GM23338 (cell line): Measurements from ENCODE around the gene MYMX. TPM values are rescaled to one million over a fixed set of nuclear protein-coding genes. Genes with fewer than 3 reads are reported as not detected.

Experiments
- ATAC-seq: fragments of 200-7000 bp; cut with Tn5 transposase; 3 replicates; pipeline ENCODE4 v1.9.1; 2020
- DNase-seq: peaks from one replicate; pipeline ENCODE4 v3.0.0-alpha.2; 2015; ENCODE audit warnings: low spot score
- H2AFZ ChIP-seq: fragments of 200-600 bp; sonication (generic); 2 replicates; pipeline ENCODE4 v1.8.0; 2016; ENCODE audit warnings: antibody characterized with exemption, mild to moderate bottlenecking, moderate library complexity
- H3F3A ChIP-seq: fragments of 200-600 bp; sonication (generic); replicated peaks from 2 replicates; pipeline ENCODE4 v1.8.0; 2017; ENCODE audit warnings: antibody characterized with exemption, mixed run types, low read depth
- H3K27ac ChIP-seq: fragments of 200-600 bp; sonication (generic); 2 replicates; pipeline ENCODE4 v1.6.1; 2016; ENCODE audit warnings: low read depth
- H3K27me3 ChIP-seq: fragments of 200-600 bp; sonication (generic); 2 replicates; pipeline ENCODE4 v1.8.0; 2016; ENCODE audit warnings: mild to moderate bottlenecking, mixed run types, moderate library complexity; ENCODE audit not compliant: insufficient read depth
- H3K36me3 ChIP-seq: fragments of 200-600 bp; sonication (generic); 2 replicates; pipeline ENCODE4 v1.8.0; 2016; ENCODE audit warnings: mild to moderate bottlenecking; ENCODE audit not compliant: insufficient read depth
- H3K4me1 ChIP-seq: fragments of 200-600 bp; sonication (generic); 2 replicates; pipeline ENCODE4 v1.8.0; 2016; ENCODE audit warnings: mild to moderate bottlenecking, moderate library complexity; ENCODE audit not compliant: insufficient read depth
- H3K4me2 ChIP-seq: fragments of 200-600 bp; sonication (generic); 2 replicates; pipeline ENCODE4 v1.7.1; 2017; ENCODE audit warnings: mixed run types
- H3K4me3 ChIP-seq: fragments of 200-600 bp; sonication (generic); 2 replicates; pipeline ENCODE4 v1.6.1; 2016; ENCODE audit warnings: mixed run types
- H3K79me2 ChIP-seq: fragments of 200-600 bp; sonication (generic); replicated peaks from 2 replicates; pipeline ENCODE4 v1.8.0; 2017; ENCODE audit warnings: mild to moderate bottlenecking; ENCODE audit not compliant: insufficient read depth
- H3K9me2 ChIP-seq: fragments of 200-600 bp; sonication (generic); 2 replicates; pipeline ENCODE4 v1.8.0; 2017; ENCODE audit not compliant: insufficient read depth
- H4K20me1 ChIP-seq: fragments of 200-600 bp; sonication (generic); replicated peaks from 2 replicates; pipeline ENCODE4 v1.8.0; 2017; ENCODE audit warnings: mild to moderate bottlenecking; ENCODE audit not compliant: insufficient read depth
- H3K27ac Mint-ChIP-seq: 2 replicates; pipeline ENCODE4 v1.8.0; 2020; ENCODE audit warnings: inconsistent platforms, mild to moderate bottlenecking, moderate library complexity, mixed read lengths
- H3K27me3 Mint-ChIP-seq: 3 replicates; pipeline ENCODE4 v1.8.0; 2022; ENCODE audit warnings: low read depth, mild to moderate bottlenecking, moderate library complexity, mixed read lengths, inconsistent platforms; ENCODE audit not compliant: insufficient read depth, poor library complexity
- H3K36me3 Mint-ChIP-seq: 3 replicates; pipeline ENCODE4 v1.8.0; 2021; ENCODE audit warnings: low read depth, mild to moderate bottlenecking, inconsistent platforms, moderate library complexity, mixed read lengths
- H3K4me1 Mint-ChIP-seq: 3 replicates; pipeline ENCODE4 v1.8.0; 2020; ENCODE audit warnings: mild to moderate bottlenecking, inconsistent platforms, mixed read lengths
- H3K4me3 Mint-ChIP-seq: 3 replicates; pipeline ENCODE4 v1.8.0; 2021; ENCODE audit warnings: moderate library complexity, mild to moderate bottlenecking, inconsistent platforms, mixed read lengths
- H3K9me3 Mint-ChIP-seq: 3 replicates; pipeline ENCODE4 v1.8.0; 2020; ENCODE audit warnings: moderate library complexity, mild to moderate bottlenecking, inconsistent platforms, mixed read lengths
- CREB1 ChIP-seq: fragments of 250-450 bp; sonication (Bioruptor Pico); IDR thresholded peaks from 2 replicates; pipeline ENCODE4 v1.5.0; 2020; ENCODE audit warnings: low read depth, mild to moderate bottlenecking, moderate library complexity
- EZH2 ChIP-seq: fragments of 200-600 bp; sonication (generic); IDR thresholded peaks from one replicate; pipeline ENCODE4 v1.8.0; 2017; ENCODE audit warnings: antibody characterized with exemption, mild to moderate bottlenecking, low read depth; ENCODE audit not compliant: unreplicated experiment
- JUNB ChIP-seq: IDR thresholded peaks from one replicate; pipeline ENCODE4 v1.6.1; 2016; ENCODE audit warnings: antibody characterized with exemption; ENCODE audit not compliant: unreplicated experiment
- NANOG ChIP-seq: IDR thresholded peaks from 2 replicates; pipeline ENCODE4 v1.6.1; 2016; ENCODE audit warnings: antibody characterized with exemption, borderline replicate concordance
- POLR2AphosphoS5 ChIP-seq: IDR thresholded peaks from 2 replicates; pipeline ENCODE4 v1.6.1; 2016; ENCODE audit warnings: antibody characterized with exemption, low read depth
- STAT1 ChIP-seq: IDR thresholded peaks from one replicate; pipeline ENCODE4 v1.6.1; 2016; ENCODE audit warnings: antibody characterized with exemption; ENCODE audit not compliant: unreplicated experiment
- ZNF114 ChIP-seq: fragments of 250-450 bp; sonication (Bioruptor Pico); IDR thresholded peaks from 2 replicates; pipeline ENCODE4 v1.5.0; 2020; ENCODE audit warnings: mild to moderate bottlenecking, moderate library complexity
- ZNF331 ChIP-seq: fragments of 250-450 bp; sonication (Bioruptor Pico); IDR thresholded peaks from 2 replicates; pipeline ENCODE4 v1.5.0; 2020; ENCODE audit warnings: low read depth, mild to moderate bottlenecking, moderate library complexity
- polyA plus RNA-seq: library from polyadenylated mRNA; unstranded; fragments of >200 nt; fragmentation: Nextera tagmentation; extraction: Ambion mirVana; gene quantifications from 2 replicates; pipeline ENCODE4 v1.2.1, GENCODE V29; 2016
- total RNA-seq: library from RNA; depleted of rRNA; stranded (reverse); fragments of >200 nt; shearing (Covaris generic); gene quantifications from 2 replicates; pipeline ENCODE4 v1.2.3, GENCODE V29; 2014
- TF ChIP-seq, protein P1 (sequence below): IDR thresholded peaks from 2 replicates; pipeline ENCODE4 v1.6.1; 2016; ENCODE audit warnings: antibody characterized with exemption
- TF ChIP-seq, protein P2 (sequence below): fragments of 250-450 bp; sonication (Bioruptor Pico); IDR thresholded peaks from 2 replicates; pipeline ENCODE4 v1.5.0; 2020; ENCODE audit warnings: mild to moderate bottlenecking, moderate library complexity
- TF ChIP-seq, protein P3 (sequence below): IDR thresholded peaks from one replicate; pipeline ENCODE4 v1.6.1; 2018; ENCODE audit warnings: antibody characterized with exemption; ENCODE audit not compliant: unreplicated experiment

Gene MYMX
- total and polyA plus RNA-seq, 2 experiments from 2014 or later: 2.8 to 7.1 TPM

- no peak for DNase-seq
- Histone ChIP-seq H3K27me3 (peaks cover 5% of the 10 kb centered on the region; the same call in 1 of the 2 replicates), H3K79me2 (peaks cover 9% of the 10 kb centered on the region; the same call in 1 of the 2 replicates), H3K4me1 (peaks cover 17% of the 10 kb centered on the region), H3K9me2 (no peaks in the 10 kb centered on the region), H4K20me1 (peaks cover 6% of the 10 kb centered on the region; the same call in 1 of the 2 replicates), H2AFZ (no peak overlapping the region), H3K4me2 (no peak overlapping the region), H3K27ac (no peak overlapping the region), H3K36me3 (no peaks in the 10 kb centered on the region), H3F3A (peaks cover 9% of the 10 kb centered on the region; the same call in 1 of the 2 replicates), H3K4me3 (no peak overlapping the region)
- no peak for ATAC-seq
- Mint-ChIP-seq H3K36me3 (peaks cover 20% of the 10 kb centered on the region), H3K27me3 (peaks cover 33% of the 10 kb centered on the region), H3K9me3 (peaks cover 3% of the 10 kb centered on the region; the same call in 1 of the 3 replicates), H3K27ac (no peak overlapping the region), H3K4me1 (peaks cover 41% of the 10 kb centered on the region), H3K4me3 (no peak overlapping the region)
- TF ChIP-seq, protein P1, sequence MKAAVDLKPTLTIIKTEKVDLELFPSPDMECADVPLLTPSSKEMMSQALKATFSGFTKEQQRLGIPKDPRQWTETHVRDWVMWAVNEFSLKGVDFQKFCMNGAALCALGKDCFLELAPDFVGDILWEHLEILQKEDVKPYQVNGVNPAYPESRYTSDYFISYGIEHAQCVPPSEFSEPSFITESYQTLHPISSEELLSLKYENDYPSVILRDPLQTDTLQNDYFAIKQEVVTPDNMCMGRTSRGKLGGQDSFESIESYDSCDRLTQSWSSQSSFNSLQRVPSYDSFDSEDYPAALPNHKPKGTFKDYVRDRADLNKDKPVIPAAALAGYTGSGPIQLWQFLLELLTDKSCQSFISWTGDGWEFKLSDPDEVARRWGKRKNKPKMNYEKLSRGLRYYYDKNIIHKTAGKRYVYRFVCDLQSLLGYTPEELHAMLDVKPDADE: no peak
- TF ChIP-seq, protein P2, sequence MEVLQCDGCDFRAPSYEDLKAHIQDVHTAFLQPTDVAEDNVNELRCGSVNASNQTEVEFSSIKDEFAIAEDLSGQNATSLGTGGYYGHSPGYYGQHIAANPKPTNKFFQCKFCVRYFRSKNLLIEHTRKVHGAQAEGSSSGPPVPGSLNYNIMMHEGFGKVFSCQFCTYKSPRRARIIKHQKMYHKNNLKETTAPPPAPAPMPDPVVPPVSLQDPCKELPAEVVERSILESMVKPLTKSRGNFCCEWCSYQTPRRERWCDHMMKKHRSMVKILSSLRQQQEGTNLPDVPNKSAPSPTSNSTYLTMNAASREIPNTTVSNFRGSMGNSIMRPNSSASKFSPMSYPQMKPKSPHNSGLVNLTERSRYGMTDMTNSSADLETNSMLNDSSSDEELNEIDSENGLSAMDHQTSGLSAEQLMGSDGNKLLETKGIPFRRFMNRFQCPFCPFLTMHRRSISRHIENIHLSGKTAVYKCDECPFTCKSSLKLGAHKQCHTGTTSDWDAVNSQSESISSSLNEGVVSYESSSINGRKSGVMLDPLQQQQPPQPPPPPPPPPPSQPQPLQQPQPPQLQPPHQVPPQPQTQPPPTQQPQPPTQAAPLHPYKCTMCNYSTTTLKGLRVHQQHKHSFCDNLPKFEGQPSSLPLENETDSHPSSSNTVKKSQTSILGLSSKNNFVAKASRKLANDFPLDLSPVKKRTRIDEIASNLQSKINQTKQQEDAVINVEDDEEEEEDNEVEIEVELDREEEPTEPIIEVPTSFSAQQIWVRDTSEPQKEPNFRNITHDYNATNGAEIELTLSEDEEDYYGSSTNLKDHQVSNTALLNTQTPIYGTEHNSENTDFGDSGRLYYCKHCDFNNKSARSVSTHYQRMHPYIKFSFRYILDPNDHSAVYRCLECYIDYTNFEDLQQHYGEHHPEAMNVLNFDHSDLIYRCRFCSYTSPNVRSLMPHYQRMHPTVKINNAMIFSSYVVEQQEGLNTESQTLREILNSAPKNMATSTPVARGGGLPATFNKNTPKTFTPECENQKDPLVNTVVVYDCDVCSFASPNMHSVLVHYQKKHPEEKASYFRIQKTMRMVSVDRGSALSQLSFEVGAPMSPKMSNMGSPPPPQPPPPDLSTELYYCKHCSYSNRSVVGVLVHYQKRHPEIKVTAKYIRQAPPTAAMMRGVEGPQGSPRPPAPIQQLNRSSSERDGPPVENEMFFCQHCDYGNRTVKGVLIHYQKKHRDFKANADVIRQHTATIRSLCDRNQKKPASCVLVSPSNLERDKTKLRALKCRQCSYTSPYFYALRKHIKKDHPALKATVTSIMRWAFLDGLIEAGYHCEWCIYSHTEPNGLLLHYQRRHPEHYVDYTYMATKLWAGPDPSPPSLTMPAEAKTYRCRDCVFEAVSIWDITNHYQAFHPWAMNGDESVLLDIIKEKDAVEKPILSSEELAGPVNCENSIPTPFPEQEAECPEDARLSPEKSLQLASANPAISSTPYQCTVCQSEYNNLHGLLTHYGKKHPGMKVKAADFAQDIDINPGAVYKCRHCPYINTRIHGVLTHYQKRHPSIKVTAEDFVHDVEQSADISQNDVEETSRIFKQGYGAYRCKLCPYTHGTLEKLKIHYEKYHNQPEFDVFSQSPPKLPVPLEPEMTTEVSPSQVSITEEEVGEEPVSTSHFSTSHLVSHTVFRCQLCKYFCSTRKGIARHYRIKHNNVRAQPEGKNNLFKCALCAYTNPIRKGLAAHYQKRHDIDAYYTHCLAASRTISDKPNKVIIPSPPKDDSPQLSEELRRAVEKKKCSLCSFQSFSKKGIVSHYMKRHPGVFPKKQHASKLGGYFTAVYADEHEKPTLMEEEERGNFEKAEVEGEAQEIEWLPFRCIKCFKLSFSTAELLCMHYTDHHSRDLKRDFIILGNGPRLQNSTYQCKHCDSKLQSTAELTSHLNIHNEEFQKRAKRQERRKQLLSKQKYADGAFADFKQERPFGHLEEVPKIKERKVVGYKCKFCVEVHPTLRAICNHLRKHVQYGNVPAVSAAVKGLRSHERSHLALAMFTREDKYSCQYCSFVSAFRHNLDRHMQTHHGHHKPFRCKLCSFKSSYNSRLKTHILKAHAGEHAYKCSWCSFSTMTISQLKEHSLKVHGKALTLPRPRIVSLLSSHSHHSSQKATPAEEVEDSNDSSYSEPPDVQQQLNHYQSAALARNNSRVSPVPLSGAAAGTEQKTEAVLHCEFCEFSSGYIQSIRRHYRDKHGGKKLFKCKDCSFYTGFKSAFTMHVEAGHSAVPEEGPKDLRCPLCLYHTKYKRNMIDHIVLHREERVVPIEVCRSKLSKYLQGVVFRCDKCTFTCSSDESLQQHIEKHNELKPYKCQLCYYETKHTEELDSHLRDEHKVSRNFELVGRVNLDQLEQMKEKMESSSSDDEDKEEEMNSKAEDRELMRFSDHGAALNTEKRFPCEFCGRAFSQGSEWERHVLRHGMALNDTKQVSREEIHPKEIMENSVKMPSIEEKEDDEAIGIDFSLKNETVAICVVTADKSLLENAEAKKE (CRISPR knock-in tag): no peak
- TF ChIP-seq STAT1 (no peak), POLR2AphosphoS5 (no peak), JUNB (no peak), CREB1 (no peak), ZNF114 (CRISPR knock-in tag) (no peak), EZH2 (no peak), NANOG (no peak), ZNF331 (CRISPR knock-in tag) (no peak)
- TF ChIP-seq, protein P3, sequence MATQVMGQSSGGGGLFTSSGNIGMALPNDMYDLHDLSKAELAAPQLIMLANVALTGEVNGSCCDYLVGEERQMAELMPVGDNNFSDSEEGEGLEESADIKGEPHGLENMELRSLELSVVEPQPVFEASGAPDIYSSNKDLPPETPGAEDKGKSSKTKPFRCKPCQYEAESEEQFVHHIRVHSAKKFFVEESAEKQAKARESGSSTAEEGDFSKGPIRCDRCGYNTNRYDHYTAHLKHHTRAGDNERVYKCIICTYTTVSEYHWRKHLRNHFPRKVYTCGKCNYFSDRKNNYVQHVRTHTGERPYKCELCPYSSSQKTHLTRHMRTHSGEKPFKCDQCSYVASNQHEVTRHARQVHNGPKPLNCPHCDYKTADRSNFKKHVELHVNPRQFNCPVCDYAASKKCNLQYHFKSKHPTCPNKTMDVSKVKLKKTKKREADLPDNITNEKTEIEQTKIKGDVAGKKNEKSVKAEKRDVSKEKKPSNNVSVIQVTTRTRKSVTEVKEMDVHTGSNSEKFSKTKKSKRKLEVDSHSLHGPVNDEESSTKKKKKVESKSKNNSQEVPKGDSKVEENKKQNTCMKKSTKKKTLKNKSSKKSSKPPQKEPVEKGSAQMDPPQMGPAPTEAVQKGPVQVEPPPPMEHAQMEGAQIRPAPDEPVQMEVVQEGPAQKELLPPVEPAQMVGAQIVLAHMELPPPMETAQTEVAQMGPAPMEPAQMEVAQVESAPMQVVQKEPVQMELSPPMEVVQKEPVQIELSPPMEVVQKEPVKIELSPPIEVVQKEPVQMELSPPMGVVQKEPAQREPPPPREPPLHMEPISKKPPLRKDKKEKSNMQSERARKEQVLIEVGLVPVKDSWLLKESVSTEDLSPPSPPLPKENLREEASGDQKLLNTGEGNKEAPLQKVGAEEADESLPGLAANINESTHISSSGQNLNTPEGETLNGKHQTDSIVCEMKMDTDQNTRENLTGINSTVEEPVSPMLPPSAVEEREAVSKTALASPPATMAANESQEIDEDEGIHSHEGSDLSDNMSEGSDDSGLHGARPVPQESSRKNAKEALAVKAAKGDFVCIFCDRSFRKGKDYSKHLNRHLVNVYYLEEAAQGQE: no peak
Measured at GRCh38 chr6:44261581-44261980, 44.9 kb downstream of the MYMX start.
